Neural progenitor cell (in vitro differentiated cells): ENCODE results near the gene ASGR1.

Experiments used
- CTCF ChIP-seq: fragments of 200-600 bp; sonication (generic); IDR thresholded peaks from 2 replicates; pipeline ENCODE4 v1.5.1; 2017; ENCODE audit warnings: antibody characterized with exemption, mild to moderate bottlenecking
- EZH2 ChIP-seq: fragments of 200-600 bp; sonication (generic); IDR thresholded peaks from 2 replicates; pipeline ENCODE4 v1.6.1; 2017; ENCODE audit warnings: antibody characterized with exemption, mild to moderate bottlenecking, moderate library complexity

DNA sequence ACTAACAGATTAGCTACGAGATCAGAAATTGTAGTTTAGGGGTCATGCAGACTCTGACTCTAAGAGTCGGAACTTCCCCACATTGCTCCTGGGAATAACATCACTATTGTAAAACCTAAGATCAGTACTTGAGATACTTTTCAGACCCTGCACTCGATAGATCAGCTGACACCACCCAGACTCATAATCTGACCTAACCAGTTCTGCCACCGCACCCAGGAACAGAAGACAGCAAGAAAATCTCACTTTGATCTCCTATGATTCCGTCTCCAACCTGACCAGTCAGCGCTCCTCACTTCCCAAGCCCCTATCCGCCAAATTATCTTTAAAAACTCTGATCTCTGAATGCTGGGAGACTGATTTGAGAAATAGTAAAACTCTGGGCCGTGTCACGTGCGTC lies 37.3 kb downstream of the ASGR1 start:
- TF ChIP-seq CTCF = no peak
- no peak for TF ChIP-seq EZH2
